Type B pancreatic cell (in vitro differentiated cells): ENCODE data around the gene CARMIL3. TPM values are rescaled to one million over a fixed set of nuclear protein-coding genes. Genes with fewer than 3 reads are reported as not detected.
A peak's percentile ranks its signal among the peaks of the same experiment; 100 is the strongest.

Experiments used
- DNase-seq: peaks from one replicate; pipeline ENCODE4 v3.0.0; 2021; ENCODE audit warnings: mixed read lengths; ENCODE audit not compliant: unreplicated experiment; ENCODE audit errors: extremely low spot score
- H3K27ac Mint-ChIP-seq: 2 replicates; pipeline ENCODE4 v1.8.0; 2021; ENCODE audit warnings: mild to moderate bottlenecking, mixed read lengths
- H3K27me3 Mint-ChIP-seq: 2 replicates; pipeline ENCODE4 v1.8.0; 2021; ENCODE audit warnings: mixed read lengths
- H3K36me3 Mint-ChIP-seq: 2 replicates; pipeline ENCODE4 v1.8.0; 2021; ENCODE audit warnings: mixed read lengths
- H3K4me1 Mint-ChIP-seq: one replicate; pipeline ENCODE4 v1.8.0; 2021; ENCODE audit warnings: mixed read lengths; ENCODE audit not compliant: unreplicated experiment
- H3K4me3 Mint-ChIP-seq: 2 replicates; pipeline ENCODE4 v1.8.0; 2021; ENCODE audit warnings: mild to moderate bottlenecking, mixed read lengths
- H3K9me3 Mint-ChIP-seq: 2 replicates; pipeline ENCODE4 v1.8.0; 2021; ENCODE audit warnings: mixed read lengths
- total RNA-seq: library from RNA; stranded (reverse); gene quantifications from 2 replicates; pipeline ENCODE4 v1.2.1, GENCODE V29; 2021; ENCODE audit warnings: low replicate concordance
- TF ChIP-seq, protein P1 (sequence below): fragments of 200-600 bp; sonication (generic); conservative IDR thresholded peaks from 2 replicates; pipeline ENCODE4 v1.5.0; 2021; ENCODE audit warnings: antibody characterized with exemption, mild to moderate bottlenecking

CARMIL3 gene
- total RNA-seq, 1 donor from 2014 or later: 2.8 TPM

DNA sequence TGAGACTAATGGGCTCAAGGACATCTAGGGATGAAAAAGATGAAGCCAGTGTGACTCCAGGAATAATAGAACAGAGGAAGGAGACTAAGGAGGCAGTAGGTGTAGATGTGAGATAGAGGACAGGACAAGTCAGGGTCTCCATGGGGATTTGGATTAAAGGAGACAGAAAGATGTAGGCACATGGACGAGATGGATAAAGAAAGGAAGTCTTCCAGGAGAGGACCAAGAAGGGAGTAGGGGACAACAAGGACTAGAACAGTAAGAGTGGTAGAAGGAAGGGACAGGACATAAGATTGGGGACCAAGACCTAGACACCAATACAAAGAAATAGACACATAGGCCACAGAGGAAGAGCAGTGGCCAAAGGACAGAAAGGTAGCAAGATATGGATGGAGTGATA, 35.2 kb downstream of the CARMIL3 start:
- TF ChIP-seq, protein P1, sequence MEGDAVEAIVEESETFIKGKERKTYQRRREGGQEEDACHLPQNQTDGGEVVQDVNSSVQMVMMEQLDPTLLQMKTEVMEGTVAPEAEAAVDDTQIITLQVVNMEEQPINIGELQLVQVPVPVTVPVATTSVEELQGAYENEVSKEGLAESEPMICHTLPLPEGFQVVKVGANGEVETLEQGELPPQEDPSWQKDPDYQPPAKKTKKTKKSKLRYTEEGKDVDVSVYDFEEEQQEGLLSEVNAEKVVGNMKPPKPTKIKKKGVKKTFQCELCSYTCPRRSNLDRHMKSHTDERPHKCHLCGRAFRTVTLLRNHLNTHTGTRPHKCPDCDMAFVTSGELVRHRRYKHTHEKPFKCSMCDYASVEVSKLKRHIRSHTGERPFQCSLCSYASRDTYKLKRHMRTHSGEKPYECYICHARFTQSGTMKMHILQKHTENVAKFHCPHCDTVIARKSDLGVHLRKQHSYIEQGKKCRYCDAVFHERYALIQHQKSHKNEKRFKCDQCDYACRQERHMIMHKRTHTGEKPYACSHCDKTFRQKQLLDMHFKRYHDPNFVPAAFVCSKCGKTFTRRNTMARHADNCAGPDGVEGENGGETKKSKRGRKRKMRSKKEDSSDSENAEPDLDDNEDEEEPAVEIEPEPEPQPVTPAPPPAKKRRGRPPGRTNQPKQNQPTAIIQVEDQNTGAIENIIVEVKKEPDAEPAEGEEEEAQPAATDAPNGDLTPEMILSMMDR: no peak
- no peak overlapping the region for H3K4me3 Mint-ChIP-seq
- no peak overlapping the region for H3K27ac Mint-ChIP-seq
- H3K27me3 Mint-ChIP-seq: peaks cover 28% of the 10 kb centered on the region
- H3K36me3 Mint-ChIP-seq: no peaks in the 10 kb centered on the region
- no peaks in the 10 kb centered on the region for H3K9me3 Mint-ChIP-seq
- DNase-seq: no peak
- H3K4me1 Mint-ChIP-seq: peaks cover 11% of the 10 kb centered on the region

DNA sequence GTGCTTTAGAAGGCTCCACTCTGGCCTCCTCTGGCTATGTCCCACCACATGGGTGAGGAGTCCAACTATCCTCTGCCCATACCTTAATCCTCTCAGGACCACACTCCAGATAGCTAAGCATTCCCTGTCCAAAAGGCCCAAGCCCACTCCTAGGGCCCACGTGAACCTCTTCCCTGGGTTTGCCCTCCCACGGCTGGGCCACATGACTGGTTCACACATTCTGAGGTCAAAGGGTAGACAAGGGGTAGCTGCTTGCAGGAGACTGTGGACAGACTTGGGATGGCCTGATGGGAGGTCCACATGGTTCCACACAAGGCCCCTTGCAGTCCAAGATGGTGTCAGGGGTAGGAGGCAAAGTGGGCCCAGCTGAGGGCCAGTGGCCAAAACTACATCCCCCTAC, 36.3 kb downstream of the CARMIL3 start:
- Mint-ChIP-seq H3K4me3 (no peak overlapping the region), H3K27ac (no peak overlapping the region), H3K27me3 (peaks cover 20% of the 10 kb centered on the region), H3K9me3 (no peaks in the 10 kb centered on the region), H3K36me3 (no peaks in the 10 kb centered on the region), H3K4me1 (peaks cover 12% of the 10 kb centered on the region)
- DNase-seq: no peak
- TF ChIP-seq, protein P1: no peak

DNA sequence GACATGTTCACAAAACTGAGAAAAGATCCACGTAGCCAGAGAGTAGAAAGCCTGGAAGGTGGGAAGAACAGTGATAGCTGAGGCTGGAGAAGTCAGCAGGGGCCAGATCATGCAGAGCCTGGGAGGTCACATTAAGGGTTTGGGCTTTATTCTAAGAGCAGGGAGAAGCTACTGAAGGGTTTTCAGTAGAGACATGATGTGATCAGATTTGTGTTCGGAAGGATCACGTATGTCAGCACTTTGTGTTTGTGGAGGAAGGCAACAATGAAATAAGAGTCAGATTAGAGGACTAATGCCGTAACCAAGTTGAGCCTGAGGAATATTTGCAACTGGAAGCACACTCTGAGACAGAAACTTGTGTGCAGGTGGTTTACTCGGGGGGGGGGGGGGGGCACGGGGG, 38.1 kb downstream of the CARMIL3 start:
- H3K36me3 Mint-ChIP-seq: no peaks in the 10 kb centered on the region
- no peak overlapping the region for H3K4me3 Mint-ChIP-seq
- H3K27ac Mint-ChIP-seq: no peak overlapping the region
- DNase-seq: no peak
- TF ChIP-seq, protein P1: no peak
- no peaks in the 10 kb centered on the region for H3K9me3 Mint-ChIP-seq
- H3K27me3 Mint-ChIP-seq: peaks cover 8% of the 10 kb centered on the region
- H3K4me1 Mint-ChIP-seq: peaks cover 19% of the 10 kb centered on the region

DNA sequence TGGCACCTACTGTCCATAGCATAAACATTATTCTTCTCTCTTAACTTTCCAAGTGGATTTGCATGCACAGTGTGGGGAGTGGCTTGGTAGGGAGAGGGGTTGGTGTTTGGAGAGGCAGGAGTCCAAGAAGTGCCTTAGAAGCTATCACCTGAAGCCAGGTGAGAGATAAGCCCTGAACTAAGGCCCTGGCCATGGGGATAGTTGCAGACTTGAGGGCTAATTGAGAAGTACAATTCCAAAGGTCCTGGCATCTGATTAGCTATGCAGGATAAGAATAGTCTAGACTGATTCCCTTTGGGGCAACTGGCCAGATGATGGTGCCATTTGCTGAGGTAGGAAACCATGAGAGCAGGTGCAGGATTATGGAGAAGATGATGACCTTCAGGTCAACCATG, 40.3 kb downstream of the CARMIL3 start:
- TF ChIP-seq, protein P1: no peak
- H3K4me1 Mint-ChIP-seq: peaks cover 30% of the 10 kb centered on the region
- H3K36me3 Mint-ChIP-seq: peaks cover 5% of the 10 kb centered on the region
- H3K27ac Mint-ChIP-seq: peak overlapping the region; percentile 78
- peak overlapping the region; percentile 95 for H3K4me3 Mint-ChIP-seq
- DNase-seq: no peak
- H3K9me3 Mint-ChIP-seq: no peaks in the 10 kb centered on the region
- H3K27me3 Mint-ChIP-seq: peaks cover under 1% of the 10 kb centered on the region

DNA sequence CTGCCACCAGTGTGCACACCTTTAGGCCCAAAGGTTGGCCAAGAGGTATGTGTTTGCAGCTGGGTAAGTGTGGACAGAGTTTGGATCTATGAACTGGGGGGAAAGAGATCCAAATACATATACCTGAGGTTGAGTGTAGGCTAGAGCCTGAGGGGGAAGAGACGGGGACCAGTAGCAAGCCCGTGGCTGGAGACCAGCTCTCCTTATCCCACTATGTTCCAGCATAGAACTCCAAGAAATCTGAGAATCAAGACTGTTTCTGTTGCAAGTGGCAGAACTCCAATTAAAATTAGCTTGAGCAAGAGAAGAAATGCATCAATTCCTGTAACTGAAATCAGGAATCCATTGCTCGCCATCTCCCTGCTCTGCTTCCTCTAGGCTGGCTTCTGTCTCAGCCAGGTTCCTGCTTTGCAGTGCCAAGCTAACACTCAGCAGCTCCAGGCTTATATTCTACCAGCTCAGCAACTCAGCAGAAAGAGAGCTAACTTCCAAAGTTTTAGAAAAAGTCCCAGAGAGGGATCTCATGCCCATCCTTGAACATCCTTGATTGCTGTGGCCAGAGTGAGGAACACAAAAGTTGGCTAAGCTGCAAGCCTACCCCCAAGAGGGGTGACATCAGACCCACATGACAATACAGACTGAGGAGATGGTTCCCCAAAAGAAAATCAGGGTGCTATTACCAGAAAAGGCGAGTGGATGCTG, 40.8 kb downstream of the CARMIL3 start:
- H3K4me3 Mint-ChIP-seq: peak overlapping the region; percentile 95
- H3K27ac Mint-ChIP-seq: peak overlapping the region; percentile 78
- H3K27me3 Mint-ChIP-seq: no peaks in the 10 kb centered on the region
- no peak for DNase-seq
- H3K9me3 Mint-ChIP-seq: no peaks in the 10 kb centered on the region
- H3K36me3 Mint-ChIP-seq: peaks cover 5% of the 10 kb centered on the region
- peaks cover 30% of the 10 kb centered on the region for H3K4me1 Mint-ChIP-seq
- TF ChIP-seq, protein P1: no peak
